HG02840 (cell line): ENCODE results near the gene MEAF6.
"Not testable (repeated sequence)": the region's sequence is repeated elsewhere in the genome, so short reads cannot be mapped to it uniquely, and the experiment has no call there.

Experiments used
- ATAC-seq: cut with Tn5 transposase; IDR thresholded peaks from one replicate; pipeline ENCODE4 v1.9.1; 2021; ENCODE audit warnings: mild to moderate bottlenecking, moderate library complexity, moderate number of reproducible peaks; ENCODE audit not compliant: unreplicated experiment, low FRiP score

Gene MEAF6

DNA sequence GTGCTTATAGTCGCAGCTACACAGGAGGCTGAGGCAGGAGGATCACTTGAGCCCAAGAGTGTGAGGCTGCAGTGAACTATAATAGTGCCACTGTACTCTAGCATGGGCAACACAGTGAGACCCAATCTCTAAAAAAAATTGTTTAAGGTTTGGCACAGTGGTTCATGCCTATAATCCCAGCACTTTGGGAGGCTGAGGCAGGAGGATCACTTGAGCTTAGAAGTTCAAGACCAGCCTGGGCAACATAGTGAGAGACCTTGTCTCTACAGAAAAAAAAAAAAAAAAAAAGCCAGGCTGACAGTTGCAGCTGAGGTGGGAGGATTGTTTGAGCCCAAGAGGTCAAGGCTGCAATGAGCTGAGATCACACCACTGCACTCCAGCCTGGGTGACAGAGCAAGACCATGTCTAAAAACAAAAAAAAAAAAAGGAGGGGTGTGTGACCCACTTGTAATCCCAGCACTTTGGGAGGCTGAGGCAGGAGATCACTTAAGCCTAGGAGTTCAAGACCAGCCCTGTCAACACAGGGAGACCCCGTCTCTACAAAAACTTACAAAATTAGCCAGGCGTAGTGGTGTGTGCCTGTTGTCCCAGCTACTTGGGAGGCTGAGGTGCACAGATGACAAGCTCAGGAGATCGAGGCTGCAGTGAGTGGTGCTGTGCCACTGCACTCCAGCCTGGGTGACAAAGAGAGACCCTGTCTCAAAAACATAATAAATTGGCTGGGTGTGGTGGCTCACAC, 18.0 kb upstream of the MEAF6 start:
- ATAC-seq, result not testable (repeated sequence)

- ATAC-seq, result not testable (repeated sequence)
Observed at GRCh38 chr1:37529888-37530287, 15.3 kb upstream of the MEAF6 start.

DNA sequence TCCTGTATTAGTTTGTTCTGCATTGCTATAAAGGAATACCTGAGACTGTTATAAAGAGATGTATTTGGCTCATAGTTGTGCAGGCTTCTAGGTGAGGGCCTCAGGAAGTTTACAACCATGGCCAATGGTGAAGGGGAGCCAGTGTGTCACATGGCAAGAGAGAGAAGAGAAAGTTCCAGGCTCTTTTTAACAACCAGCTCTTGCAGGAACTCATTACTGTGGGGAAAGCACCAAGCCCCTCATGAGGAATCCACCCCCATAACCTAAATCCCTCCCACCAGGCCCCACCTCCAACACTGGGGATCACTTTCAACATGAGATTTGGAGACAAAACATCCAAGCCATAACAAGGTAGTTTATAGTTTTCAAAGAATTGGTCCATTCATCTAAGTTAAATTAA, 5.0 kb upstream of the MEAF6 start:
- ATAC-seq, result no peak

DNA sequence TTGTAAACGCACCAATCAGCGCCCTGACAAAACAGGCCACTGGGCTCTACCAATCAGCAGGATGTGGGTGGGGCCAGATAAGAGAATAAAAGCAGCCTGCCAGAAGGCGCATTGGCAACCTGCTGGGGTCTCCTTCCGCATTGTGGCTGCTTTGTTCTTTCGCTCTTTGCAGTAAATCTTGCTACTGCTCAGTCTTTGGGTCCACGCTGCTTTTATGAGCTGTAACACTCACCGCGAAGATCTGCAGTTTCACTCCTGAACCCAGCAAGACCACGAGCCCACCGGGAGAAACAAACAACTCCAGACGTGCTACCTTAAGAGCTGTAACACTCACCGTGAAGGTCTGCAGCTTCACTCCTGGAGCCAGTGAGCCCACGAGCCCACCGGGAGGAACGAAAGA, 4.4 kb upstream of the MEAF6 start:
- ATAC-seq, result not testable (repeated sequence)

GRCh38 chr1:37518241-37518640, 3.7 kb upstream of the MEAF6 start:
- not testable (repeated sequence) for ATAC-seq

DNA sequence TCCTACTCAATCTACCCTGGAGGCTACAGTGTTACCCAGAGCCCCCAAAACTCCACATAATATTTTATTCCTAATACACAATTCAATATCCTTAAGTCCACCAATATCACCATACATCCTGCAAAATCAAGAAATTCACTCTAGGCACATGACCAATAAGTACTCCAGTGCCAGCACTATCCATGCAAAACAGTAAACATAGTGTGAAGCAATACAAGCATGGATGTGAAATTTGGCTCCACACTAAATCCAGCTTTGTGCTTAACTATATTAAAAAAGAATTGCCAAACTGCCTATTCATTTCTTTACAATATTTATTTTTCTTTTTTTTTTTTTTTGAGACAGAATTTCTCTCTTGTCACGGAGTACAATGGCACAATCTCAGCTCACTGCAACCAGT, 3.0 kb upstream of the MEAF6 start:
- ATAC-seq, result no peak

- no peak for ATAC-seq
Observed at GRCh38 chr1:37515185-37516034, 844 bp upstream of the MEAF6 start.

DNA sequence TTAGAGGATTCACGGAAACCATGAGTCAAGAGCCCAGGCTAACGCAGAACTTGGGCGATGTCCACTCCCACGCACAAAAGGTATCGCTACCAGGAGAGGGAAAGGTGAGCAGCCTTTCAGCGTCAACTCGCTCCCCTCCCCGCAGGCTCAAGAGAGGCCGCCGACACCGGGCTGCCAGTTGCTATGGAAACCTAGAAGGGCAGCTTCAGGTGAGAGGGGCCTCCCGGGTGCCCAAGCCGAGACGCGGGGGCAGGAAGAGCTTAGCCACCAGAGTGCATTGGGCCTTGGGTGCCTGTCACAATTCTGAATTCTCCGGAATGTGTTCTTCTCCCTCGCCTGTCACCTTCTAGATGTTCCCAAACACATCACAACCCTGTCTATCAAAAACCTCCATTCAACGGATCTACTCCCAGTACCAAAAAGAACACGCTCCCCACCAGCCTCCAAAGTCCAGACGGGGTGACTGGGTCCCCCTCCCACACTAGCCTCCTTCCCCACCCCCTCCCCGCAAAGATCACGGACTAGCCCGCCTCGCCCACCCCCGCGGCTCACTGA, 694 bp downstream of the MEAF6 start:
- peak; percentile 19 for ATAC-seq

- ATAC-seq, result no peak
Observed at GRCh38 chr1:37509181-37509580, 5.4 kb downstream of the MEAF6 start.

- no peak for ATAC-seq
Observed at GRCh38 chr1:37506740-37507139, 7.8 kb downstream of the MEAF6 start.

GRCh38 chr1:37502791-37503190, 11.8 kb downstream of the MEAF6 start:
- ATAC-seq, result not testable (repeated sequence)

DNA sequence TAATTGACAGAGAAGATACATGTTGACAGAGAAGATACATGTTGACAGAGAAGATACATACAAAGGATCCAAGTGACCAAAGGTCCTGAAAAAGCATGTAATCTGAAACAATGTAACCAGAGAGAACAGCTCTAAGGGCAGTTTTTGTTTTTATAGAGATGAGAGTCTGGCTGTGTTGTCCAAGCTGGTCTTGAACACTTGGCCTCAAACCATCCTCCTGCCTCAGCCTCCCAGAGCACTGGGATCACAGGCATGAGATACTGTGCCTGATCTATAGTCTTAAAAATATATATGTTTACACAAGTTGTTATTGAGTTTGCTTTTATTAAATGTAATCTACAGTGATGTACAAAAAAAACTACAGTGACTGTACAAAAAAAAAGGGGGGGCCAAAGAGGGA, 12.5 kb downstream of the MEAF6 start:
- ATAC-seq, result no peak

- no peak for ATAC-seq
Observed at GRCh38 chr1:37501661-37502060, 12.9 kb downstream of the MEAF6 start.

GRCh38 chr1:37498872-37499617, 15.5 kb downstream of the MEAF6 start:
- ATAC-seq, result no peak

- no peak for ATAC-seq
Observed at GRCh38 chr1:37497832-37498231, 16.7 kb downstream of the MEAF6 start.

- ATAC-seq, result no peak
Observed at GRCh38 chr1:37495875-37496274, 18.7 kb downstream of the MEAF6 start.

GRCh38 chr1:37493336-37494098, 21.0 kb downstream of the MEAF6 start:
- no peak for ATAC-seq

DNA sequence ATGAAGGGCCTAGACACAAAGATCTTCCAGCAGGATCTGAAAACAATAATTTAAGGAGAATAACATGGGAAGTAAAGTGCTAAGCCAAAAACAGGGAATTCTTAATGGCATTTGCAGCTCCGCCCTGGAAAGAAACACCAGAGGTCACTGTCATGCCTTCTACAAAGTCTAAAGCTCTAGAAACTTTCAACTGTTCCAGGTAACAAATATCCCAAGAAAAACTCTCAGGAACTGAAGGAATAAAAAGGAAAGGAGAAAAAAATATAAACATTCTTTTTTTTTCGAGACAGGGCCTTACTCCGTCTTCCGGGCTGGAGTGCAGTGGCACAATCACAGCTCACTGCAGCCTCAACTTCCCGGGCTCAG, 27.0 kb downstream of the MEAF6 start:
- ATAC-seq, result no peak

DNA sequence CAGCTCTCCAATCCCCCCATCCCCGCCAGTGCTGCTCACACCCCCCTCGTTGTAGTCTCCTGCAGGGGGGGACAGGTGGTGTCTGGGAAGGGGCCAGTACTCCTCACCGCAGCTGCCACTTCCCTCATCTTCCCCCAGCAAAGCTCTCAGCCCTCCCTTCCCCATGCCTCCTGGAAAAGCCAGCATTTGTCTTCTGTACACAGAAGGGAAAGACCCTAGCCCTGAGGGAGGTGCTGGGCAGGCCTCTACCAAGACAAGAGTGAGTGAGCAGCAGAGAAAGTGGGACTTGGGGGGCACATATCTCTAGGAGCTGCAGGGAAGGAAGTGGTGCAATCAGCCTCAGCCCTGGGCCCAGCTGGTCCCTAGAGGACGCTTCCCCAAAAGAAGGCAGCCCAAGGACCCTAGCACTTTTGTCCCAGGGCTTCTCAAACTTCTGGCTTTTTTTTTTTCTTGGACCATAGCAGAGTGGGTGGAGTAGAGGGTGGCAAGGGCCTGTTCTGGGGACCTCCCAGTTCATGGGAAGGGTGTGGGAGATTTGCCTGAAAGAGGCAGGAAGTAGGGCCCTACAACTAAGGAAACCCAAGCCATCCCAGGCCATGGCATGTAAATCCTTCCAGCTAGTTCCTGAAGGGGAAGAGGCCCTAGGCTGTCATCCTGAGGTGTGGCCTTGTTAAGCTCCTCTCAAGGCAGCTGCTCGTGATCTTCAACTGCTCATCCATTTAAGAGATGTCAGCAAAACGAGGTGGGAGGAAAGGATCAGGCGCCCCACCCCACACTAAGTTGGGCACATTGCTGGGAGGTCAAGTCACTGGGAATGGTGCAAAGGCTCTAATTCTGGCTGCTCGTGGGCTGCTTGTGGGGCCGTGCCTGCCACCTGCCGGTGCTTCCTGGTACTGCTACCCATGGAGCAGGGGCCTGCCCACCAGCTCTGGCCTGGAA, 27.6 kb downstream of the MEAF6 start:
- ATAC-seq, result no peak
